OCI-LY7 (cell line): ENCODE measurements around the gene MFSD6. TPM values are rescaled to one million over a fixed set of nuclear protein-coding genes. Genes with fewer than 3 reads are reported as not detected.
"Not testable (repeated sequence)": the region's sequence is repeated elsewhere in the genome, so short reads cannot be mapped to it uniquely, and the experiment has no call there.

Experiments used
- BruUV-seq: library from RNA; stranded (reverse); fragments of 400-500 nt; replicated peaks from 2 replicates; lab custom pipeline; 2021; lab: Mats Ljungman, UMichigan
- CTCF ChIA-PET: fragments of 300-600 bp; sonication (Branson Sonifier 250); formaldehyde crosslinking; loops from one replicate; lab custom pipeline; 2022; ENCODE audit warnings: antibody characterized with exemption; ENCODE audit not compliant: unreplicated experiment; lab: Charles Lee
- POLR2A ChIA-PET: fragments of 300-600 bp; sonication (Branson Sonifier 250); formaldehyde crosslinking; loops from one replicate; lab custom pipeline; 2022; ENCODE audit warnings: antibody characterized with exemption; lab: Charles Lee
- DNase-seq: peaks from one replicate; pipeline ENCODE4 v3.0.0-alpha.2; 2015; ENCODE audit warnings: low spot score
- H2AFZ ChIP-seq: fragments of 200-600 bp; sonication (generic), shearing (Covaris generic); 2 replicates; pipeline ENCODE4 v1.6.1; 2014; ENCODE audit warnings: mild to moderate bottlenecking, antibody characterized with exemption, low read length, moderate library complexity
- H3K27ac ChIP-seq: fragments of 200-600 bp; sonication (generic); 2 replicates; pipeline ENCODE4 v1.5.1; 2014; ENCODE audit warnings: mixed run types, low read depth, mild to moderate bottlenecking, moderate library complexity, low read length, inconsistent platforms; ENCODE audit not compliant: poor library complexity, severe bottlenecking
- H3K36me3 ChIP-seq: fragments of 200-600 bp; sonication (generic); 2 replicates; pipeline ENCODE4 v1.6.1; 2014; ENCODE audit warnings: mild to moderate bottlenecking, antibody characterized with exemption, low read length, moderate library complexity, mixed read lengths; ENCODE audit not compliant: insufficient read depth
- H3K4me1 ChIP-seq: fragments of 200-600 bp; sonication (generic); 2 replicates; pipeline ENCODE4 v1.5.1; 2014; ENCODE audit warnings: mild to moderate bottlenecking, low read length; ENCODE audit not compliant: insufficient read depth, poor library complexity, severe bottlenecking
- H3K4me2 ChIP-seq: fragments of 200-600 bp; sonication (generic); 2 replicates; pipeline ENCODE4 v1.6.1; 2014; ENCODE audit warnings: mild to moderate bottlenecking, low read length
- H3K4me3 ChIP-seq: fragments of 200-600 bp; sonication (generic); 2 replicates; pipeline ENCODE4 v1.5.1; 2014; ENCODE audit warnings: mild to moderate bottlenecking, low read depth, low read length; ENCODE audit not compliant: poor library complexity, severe bottlenecking
- H3K79me2 ChIP-seq: fragments of 200-600 bp; sonication (generic); 2 replicates; pipeline ENCODE4 v1.6.1; 2016; ENCODE audit warnings: low read depth, mild to moderate bottlenecking, low read length, moderate library complexity, mixed read lengths; ENCODE audit not compliant: insufficient read depth
- H3K9me2 ChIP-seq: fragments of 200-600 bp; sonication (generic); 2 replicates; pipeline ENCODE4 v1.6.1; 2016; ENCODE audit warnings: mild to moderate bottlenecking, low read length, mixed read lengths; ENCODE audit not compliant: insufficient read depth
- H3K9me3 ChIP-seq: fragments of 200-600 bp; sonication (generic); 2 replicates; pipeline ENCODE4 v1.6.1; 2014; ENCODE audit warnings: mild to moderate bottlenecking, mixed run types, low read length, mixed read lengths
- H4K20me1 ChIP-seq: fragments of 200-600 bp; sonication (generic); 2 replicates; pipeline ENCODE4 v1.6.1; 2014; ENCODE audit warnings: mild to moderate bottlenecking, antibody characterized with exemption, low read length, moderate library complexity, mixed read lengths; ENCODE audit not compliant: insufficient read depth
- EZH2phosphoT487 ChIP-seq: fragments of 200-600 bp; sonication (generic); IDR thresholded peaks from 2 replicates; pipeline ENCODE4 v1.6.1; 2018; ENCODE audit warnings: low read depth, borderline replicate concordance, mild to moderate bottlenecking, mixed run types, antibody characterized with exemption, low read length, moderate library complexity, mixed read lengths
- intact Hi-C: fragments of 100-400 bp; cut with micrococcal nuclease; formaldehyde crosslinking; loops from one replicate; pipeline ENCODE4 v1.10.0; 2022; ENCODE audit not compliant: unreplicated experiment
- total RNA-seq, 2 experiments: library from RNA; depleted of rRNA in 1 of 2; stranded (reverse); fragments of >200 nt in 1 of 2; shearing (Covaris generic) in 1 of 2; gene quantifications; 2 replicates each; pipeline ENCODE4 v1.2.3, GENCODE V29; 2014 to 2022
- TF ChIP-seq, protein P1 (sequence below): fragments of 200-600 bp; sonication (generic); conservative IDR thresholded peaks from 2 replicates; pipeline ENCODE4 v1.5.1; 2014; ENCODE audit warnings: mild to moderate bottlenecking, antibody characterized with exemption, low read length, moderate library complexity, mixed read lengths

Gene MFSD6
- total RNA-seq, 2 experiments from 2014 or later, result 8.3 to 19.5 TPM

DNA sequence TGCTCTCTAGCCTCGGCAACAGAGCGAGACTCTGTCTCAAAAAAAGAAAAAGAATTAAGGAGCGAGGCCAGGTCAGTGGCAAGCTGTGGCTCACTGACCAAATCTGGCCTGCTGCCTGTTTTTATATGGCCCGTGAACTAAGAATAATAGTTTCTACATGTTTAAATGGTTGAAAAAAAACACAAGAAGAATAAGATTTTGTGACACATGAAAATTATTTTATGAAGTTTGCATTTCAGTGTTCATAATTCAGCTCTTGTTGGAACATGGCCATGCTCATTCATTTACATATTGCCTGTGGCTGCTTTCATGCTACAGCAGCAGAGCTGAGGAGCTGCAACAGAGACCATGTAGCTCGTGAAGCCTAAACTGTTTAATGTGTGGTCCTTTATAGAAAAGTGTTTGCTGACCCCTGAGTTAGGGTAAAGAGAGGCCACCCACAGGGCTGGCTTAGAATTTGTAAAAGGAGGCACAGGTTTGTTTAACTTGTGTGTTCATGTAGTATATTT is 59.5 kb downstream of the MFSD6 start:
- ChIA-PET CTCF (no interaction called here), POLR2A (interaction anchor here (0.6 to 2.1 kb wide), 8 partner anchors 8 to 200 kb away, joined by 3 to 5 read pairs (median 4); no protein-coding TSS in a partner anchor)
- peak overlapping the region; percentile 51; the same call in 1 of the 2 replicates for H2AFZ ChIP-seq
- TF ChIP-seq, protein P1, sequence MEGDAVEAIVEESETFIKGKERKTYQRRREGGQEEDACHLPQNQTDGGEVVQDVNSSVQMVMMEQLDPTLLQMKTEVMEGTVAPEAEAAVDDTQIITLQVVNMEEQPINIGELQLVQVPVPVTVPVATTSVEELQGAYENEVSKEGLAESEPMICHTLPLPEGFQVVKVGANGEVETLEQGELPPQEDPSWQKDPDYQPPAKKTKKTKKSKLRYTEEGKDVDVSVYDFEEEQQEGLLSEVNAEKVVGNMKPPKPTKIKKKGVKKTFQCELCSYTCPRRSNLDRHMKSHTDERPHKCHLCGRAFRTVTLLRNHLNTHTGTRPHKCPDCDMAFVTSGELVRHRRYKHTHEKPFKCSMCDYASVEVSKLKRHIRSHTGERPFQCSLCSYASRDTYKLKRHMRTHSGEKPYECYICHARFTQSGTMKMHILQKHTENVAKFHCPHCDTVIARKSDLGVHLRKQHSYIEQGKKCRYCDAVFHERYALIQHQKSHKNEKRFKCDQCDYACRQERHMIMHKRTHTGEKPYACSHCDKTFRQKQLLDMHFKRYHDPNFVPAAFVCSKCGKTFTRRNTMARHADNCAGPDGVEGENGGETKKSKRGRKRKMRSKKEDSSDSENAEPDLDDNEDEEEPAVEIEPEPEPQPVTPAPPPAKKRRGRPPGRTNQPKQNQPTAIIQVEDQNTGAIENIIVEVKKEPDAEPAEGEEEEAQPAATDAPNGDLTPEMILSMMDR, result no peak
- no peak for TF ChIP-seq EZH2phosphoT487
- peaks cover 68% of the 10 kb centered on the region for H3K4me1 ChIP-seq
- H3K9me2 ChIP-seq, result no peaks in the 10 kb centered on the region
- H4K20me1 ChIP-seq, result no peaks in the 10 kb centered on the region
- no peaks in the 10 kb centered on the region for H3K9me3 ChIP-seq
- H3K36me3 ChIP-seq, result peaks cover 10% of the 10 kb centered on the region
- BruUV-seq, result no TSS peak
- H3K79me2 ChIP-seq, result peaks cover 12% of the 10 kb centered on the region; the same call in 1 of the 2 replicates
- peak overlapping the region; percentile 65 for H3K4me2 ChIP-seq
- peak overlapping the region; percentile 8 for H3K4me3 ChIP-seq
- peak; percentile 30 for DNase-seq
- peak overlapping the region; percentile 65 for H3K27ac ChIP-seq
- intact Hi-C loops, result loop anchor here (2.0 to 5.0 kb wide), 2 partner anchors 59 to 65 kb away; partner anchors contain the start of genes MFSD6 and NEMP2

DNA sequence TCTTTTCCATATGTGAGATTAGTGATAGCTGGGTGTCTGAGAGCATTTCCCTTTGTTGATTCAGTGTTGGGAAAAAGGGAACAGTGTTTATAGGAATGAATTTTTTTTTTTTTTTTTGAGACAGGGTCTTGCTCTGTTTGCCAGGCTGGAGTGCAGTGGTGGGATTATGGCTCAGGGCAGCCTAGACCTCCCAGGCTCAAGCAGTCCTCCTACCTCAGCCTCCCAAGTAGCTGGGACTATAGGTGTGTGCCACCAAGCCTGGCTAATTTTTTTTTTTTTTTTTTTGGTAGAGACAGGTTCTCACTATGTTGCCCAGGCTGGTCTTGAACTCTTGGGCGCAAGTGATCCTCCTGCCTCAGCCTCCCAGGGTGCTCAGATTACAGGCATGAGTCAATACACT is 60.2 kb downstream of the MFSD6 start:
- Histone ChIP-seq H3K36me3 (peaks cover 10% of the 10 kb centered on the region), H2AFZ (peak overlapping the region; percentile 51; the same call in 1 of the 2 replicates), H3K27ac (peak overlapping the region; percentile 65), H3K4me2 (peak overlapping the region; percentile 65), H3K79me2 (peaks cover 12% of the 10 kb centered on the region; the same call in 1 of the 2 replicates), H3K4me3 (peak overlapping the region; percentile 33), H3K4me1 (peaks cover 68% of the 10 kb centered on the region)
- H3K9me3 ChIP-seq, BruUV-seq, DNase-seq, H4K20me1 ChIP-seq, CTCF ChIA-PET, H3K9me2 ChIP-seq: not testable (repeated sequence)
- intact Hi-C loops, result loop anchor here (2.0 to 5.0 kb wide), 2 partner anchors 60 to 64 kb away; partner anchors contain the start of genes MFSD6 and NEMP2
- POLR2A ChIA-PET, result interaction anchor here (1.0 to 2.1 kb wide), 3 partner anchors 21 to 176 kb away, joined by 3 to 5 read pairs (median 3); no protein-coding TSS in a partner anchor

DNA sequence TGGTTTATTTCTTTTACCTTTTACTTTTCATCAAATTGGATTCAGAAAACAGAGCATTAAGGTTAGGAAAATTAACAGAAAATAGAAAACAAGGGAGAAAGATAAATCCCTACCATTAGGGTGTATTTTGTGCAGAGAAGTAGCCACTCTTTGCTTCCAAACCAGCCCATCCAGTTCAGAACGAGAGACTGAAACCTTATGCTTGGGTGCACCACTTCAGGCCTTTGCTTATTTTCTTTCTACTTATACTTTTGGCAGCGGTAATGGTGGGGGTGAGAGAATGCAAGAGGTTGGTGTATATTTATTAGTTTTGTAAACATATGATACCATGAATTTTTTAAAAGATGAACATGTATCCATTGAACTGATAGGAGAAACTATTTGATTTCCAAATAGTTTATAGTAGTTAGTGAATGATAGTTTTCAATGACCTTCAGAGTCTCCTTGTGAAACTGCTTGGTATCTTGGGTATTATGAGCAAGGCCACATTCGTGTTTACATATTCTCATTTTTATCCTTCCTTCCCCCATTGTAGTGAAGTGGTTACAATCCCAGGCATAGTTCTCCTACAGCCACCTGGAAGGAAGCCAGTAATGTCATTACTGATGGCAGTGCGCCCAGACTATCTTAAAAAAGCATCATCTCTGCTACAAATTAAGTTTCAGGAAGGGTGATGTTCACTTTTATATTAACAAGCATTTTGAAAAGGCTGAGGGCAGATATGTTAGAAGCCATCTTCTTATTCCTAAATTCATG is 60.8 kb downstream of the MFSD6 start:
- Histone ChIP-seq H2AFZ (peak overlapping the region; percentile 39), H3K9me3 (no peaks in the 10 kb centered on the region), H3K36me3 (peaks cover 10% of the 10 kb centered on the region), H3K9me2 (no peaks in the 10 kb centered on the region), H3K4me3 (peak overlapping the region; percentile 33), H3K27ac (peak overlapping the region; percentile 65), H3K79me2 (peaks cover 12% of the 10 kb centered on the region; the same call in 1 of the 2 replicates), H3K4me2 (peak overlapping the region; percentile 65), H3K4me1 (peaks cover 65% of the 10 kb centered on the region), H4K20me1 (no peaks in the 10 kb centered on the region)
- peak; percentile 31 for DNase-seq
- BruUV-seq, result no TSS peak
- TF ChIP-seq EZH2phosphoT487, result no peak
- TF ChIP-seq, protein P1, result no peak
- CTCF ChIA-PET, result no interaction called here
- POLR2A ChIA-PET, result interaction anchor here (0.6 to 2.1 kb wide), 4 partner anchors 61 to 195 kb away, joined by 3 to 5 read pairs (median 4); partner anchors contain the start of genes MFSD6 and NEMP2
- intact Hi-C loops, result loop anchor here (2.0 to 5.0 kb wide), 2 partner anchors 60 to 63 kb away; partner anchors contain the start of genes MFSD6 and NEMP2
